VCaP (cell line): ENCODE data around the gene ZNF521.

Source experiments
- H3K27ac ChIP-seq: fragments of 450-650 bp; 2 replicates; pipeline ENCODE4 v1.5.1; 2017
- TF ChIP-seq, protein P1 (sequence below): fragments of 450-650 bp; conservative IDR thresholded peaks from 2 replicates; pipeline ENCODE4 v1.5.1; 2017; ENCODE audit warnings: mild to moderate bottlenecking, moderate library complexity

ZNF521 gene

DNA sequence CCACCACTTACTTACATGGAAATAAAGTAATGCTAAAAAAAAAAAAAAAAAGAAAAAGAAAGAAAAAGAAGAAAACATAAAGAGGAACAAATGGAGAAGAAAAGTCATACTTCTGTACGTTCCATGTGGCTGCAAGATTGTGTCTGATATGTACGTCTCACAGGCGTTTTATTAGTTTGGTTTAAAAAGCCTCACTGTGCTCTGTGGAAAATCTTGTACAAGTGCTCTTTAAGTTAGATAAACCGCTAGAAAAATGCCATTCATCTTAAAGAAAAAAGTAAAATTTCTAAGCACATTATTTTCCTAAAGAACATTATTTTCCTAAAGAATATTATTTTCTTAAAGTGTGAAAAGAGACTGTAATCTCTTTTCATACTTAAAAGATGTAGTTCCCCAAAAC is 165.1 kb downstream of the ZNF521 start:
- TF ChIP-seq, protein P1, sequence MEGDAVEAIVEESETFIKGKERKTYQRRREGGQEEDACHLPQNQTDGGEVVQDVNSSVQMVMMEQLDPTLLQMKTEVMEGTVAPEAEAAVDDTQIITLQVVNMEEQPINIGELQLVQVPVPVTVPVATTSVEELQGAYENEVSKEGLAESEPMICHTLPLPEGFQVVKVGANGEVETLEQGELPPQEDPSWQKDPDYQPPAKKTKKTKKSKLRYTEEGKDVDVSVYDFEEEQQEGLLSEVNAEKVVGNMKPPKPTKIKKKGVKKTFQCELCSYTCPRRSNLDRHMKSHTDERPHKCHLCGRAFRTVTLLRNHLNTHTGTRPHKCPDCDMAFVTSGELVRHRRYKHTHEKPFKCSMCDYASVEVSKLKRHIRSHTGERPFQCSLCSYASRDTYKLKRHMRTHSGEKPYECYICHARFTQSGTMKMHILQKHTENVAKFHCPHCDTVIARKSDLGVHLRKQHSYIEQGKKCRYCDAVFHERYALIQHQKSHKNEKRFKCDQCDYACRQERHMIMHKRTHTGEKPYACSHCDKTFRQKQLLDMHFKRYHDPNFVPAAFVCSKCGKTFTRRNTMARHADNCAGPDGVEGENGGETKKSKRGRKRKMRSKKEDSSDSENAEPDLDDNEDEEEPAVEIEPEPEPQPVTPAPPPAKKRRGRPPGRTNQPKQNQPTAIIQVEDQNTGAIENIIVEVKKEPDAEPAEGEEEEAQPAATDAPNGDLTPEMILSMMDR: no peak

DNA sequence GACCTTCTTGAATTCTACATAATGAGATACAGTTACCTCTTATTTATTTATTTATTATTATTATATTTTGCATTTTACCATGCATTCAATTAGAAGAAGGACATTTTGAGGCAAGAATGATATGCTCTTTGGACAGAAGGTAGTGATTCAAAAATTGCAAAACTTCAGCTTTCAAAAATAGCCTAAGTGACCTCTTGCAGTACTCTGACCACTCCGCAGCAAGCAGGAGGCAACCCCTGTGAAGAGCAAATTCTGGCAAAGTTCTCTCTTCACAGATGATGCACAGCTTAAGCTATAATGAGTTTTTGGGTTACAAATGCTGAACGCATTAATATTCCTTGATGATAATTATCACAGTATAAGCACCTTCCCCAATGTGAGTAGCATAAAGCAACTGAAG is 170.0 kb downstream of the ZNF521 start:
- no peak overlapping the region for H3K27ac ChIP-seq
- TF ChIP-seq, protein P1: no peak

More for the DNA sequence above, 165.1 kb downstream of the ZNF521 start:
- no peak overlapping the region for H3K27ac ChIP-seq

GRCh38 chr18:25181581-25181980 is 170.4 kb downstream of the ZNF521 start:
- TF ChIP-seq, protein P1: no peak
- no peak overlapping the region for H3K27ac ChIP-seq

GRCh38 chr18:25180973-25181548 is 170.9 kb downstream of the ZNF521 start:
- H3K27ac ChIP-seq: no peak overlapping the region
- TF ChIP-seq, protein P1: no peak

DNA sequence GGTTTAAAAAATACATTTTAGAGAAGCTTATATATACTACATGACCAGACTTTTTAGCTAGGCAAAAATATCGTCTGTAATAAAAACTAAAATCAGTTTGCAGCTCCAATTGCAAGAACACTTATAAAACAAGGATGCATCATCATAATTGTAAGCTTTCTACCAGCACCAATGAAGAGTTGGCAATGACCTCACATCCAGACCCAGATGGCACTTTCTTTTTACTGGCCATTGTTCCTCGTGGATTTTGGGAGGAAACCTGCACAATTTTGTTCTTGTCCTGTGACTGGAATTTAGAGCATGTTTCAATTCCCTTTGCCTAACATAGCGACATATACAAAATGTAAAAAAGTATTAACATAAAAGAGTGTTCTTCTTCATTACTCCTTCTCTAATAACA is 174.3 kb downstream of the ZNF521 start:
- TF ChIP-seq, protein P1: no peak
- no peak overlapping the region for H3K27ac ChIP-seq

GRCh38 chr18:25176518-25177042 is 175.4 kb downstream of the ZNF521 start:
- H3K27ac ChIP-seq: no peak overlapping the region
- TF ChIP-seq, protein P1: no peak

DNA sequence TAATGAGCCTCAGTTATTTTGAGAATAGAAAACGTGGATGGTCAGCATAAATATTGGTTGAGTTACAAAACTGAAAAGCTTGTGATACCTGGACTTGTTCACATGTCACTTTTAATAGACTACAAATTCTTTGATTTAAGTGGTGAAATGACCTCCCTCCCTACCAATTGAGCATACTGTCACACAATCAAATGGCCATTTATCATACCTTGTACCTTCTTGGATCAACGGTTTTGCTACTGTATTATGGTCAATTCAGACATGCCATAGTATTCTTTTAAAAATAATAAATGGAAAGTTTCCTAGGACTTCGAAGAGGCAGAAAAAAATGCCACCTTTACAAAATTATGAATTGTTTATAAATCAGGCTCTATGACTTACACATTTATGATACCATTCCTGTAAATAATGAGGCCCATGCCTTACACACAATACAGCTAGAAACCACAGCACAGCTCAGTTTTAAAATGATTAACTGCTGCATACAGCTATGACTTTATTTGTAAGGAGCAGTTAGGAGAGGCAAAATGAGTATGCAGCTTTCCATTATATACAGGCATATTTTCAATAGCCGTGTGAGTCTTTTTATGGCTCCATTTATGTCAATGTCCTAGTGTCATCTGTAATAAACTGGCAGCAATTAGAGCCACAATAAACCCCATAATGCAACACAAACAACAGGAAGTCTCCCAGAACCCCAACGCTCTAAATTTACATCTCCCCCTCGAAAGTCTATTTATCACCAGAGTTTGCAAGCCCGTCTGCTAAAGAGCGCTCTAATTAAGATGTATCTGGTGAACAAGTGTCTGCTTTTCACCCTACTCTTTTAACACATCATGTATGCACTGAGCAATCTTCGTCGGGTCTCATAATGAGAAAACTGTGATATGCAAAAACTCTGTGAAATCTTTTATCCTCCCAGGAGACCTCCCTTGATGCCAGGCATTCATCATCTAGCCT is 176.1 kb downstream of the ZNF521 start:
- no peak overlapping the region for H3K27ac ChIP-seq
- TF ChIP-seq, protein P1: no peak
